ENCODE results near the gene MLLT10.
"Not testable (repeated sequence)": the region's sequence is repeated elsewhere in the genome, so short reads cannot be mapped to it uniquely, and the experiment has no call there.

MLLT10 gene

DNA sequence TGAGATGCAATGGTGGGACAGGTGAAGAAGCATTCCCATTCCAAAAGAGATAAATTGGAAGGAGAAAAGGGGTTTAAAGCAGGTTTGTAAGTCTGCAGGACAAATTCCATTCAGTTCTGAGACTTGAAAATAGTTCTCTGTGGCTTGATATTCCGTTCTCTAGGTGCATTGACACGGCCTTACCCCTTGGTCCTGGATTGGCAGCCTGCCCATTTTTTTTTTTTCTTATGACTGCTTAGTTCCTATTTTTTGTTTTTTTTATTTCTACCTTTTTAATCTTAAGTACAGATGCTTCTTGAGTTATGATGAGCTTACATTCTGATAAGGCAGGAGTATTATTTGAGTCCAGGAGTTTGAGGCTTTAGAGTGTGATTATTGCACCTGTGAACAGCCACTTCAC is 70.6 kb downstream of the MLLT10 start:
- DNase-seq = no peak
- in situ Hi-C loops (cut with HindIII; ENCODE audit: low pct_ligation_motif_present, low pct_unique_long_range_greater_than_20kb, low sequenced_read_pairs) = no loop called here

DNA sequence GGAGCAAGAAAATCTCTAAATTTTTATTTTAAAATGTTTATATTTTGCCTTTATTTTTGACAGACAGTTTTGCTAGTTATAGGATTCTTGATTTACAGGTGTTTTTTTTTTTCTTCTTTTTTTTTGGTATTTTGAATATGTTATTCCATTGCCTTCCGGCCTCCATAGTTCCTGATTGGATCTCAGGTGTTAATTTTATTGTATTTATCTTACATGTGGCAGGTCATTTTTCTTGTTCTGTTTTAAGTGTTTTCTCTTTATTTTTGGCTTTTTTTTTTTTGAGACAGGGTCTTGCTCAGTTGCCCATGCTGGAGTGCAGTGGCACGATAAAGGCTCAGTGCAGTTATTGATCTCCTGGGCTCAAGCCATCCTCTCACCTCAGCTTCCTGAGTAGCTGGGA is 73.9 kb downstream of the MLLT10 start:
- in situ Hi-C loops (cut with HindIII; ENCODE audit: low pct_ligation_motif_present, low pct_unique_long_range_greater_than_20kb, low sequenced_read_pairs) = no loop called here
- DNase-seq = no peak

DNA sequence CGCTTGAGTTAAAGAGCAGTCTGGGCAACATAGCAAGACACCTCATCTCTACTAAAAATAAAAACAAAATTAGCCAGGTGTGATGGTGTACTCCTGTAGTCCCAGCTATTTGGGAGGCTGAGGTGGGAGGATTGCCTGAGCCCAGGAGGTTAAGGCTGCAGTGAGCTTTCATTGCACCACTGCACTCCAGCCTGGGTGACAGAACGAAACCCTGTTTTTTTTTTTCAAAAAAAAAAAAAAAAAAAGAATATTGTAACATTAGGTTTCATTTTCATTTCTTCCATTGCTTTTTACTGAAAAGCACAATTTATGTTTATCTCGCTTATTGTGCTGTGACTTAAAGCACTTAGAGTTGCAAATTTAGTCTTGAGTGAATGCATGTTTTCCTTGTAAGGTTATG is 80.0 kb downstream of the MLLT10 start:
- in situ Hi-C loops (cut with HindIII; ENCODE audit: low pct_ligation_motif_present, low pct_unique_long_range_greater_than_20kb, low sequenced_read_pairs) = no loop called here
- DNase-seq = no peak

DNA sequence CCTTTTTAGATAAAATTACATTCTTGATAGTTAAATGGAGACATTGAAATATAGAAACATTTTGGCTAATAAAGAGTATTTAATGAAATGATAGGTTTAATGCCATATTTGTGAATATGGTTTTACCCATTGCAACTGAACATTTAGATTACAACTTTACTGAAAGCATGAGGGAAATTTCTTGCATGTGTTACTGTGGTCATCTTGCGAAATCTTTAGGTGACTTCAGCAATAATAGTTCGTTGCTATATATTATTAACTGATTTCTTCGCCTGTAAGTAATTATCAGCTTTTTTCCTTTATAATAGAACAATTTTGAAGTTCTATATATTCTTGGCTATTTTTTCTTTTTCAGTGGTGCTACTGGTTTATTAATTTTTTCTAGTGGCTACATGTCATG is 83.2 kb downstream of the MLLT10 start:
- DNase-seq = no peak
- in situ Hi-C loops (cut with HindIII; ENCODE audit: low pct_ligation_motif_present, low pct_unique_long_range_greater_than_20kb, low sequenced_read_pairs) = no loop called here

DNA sequence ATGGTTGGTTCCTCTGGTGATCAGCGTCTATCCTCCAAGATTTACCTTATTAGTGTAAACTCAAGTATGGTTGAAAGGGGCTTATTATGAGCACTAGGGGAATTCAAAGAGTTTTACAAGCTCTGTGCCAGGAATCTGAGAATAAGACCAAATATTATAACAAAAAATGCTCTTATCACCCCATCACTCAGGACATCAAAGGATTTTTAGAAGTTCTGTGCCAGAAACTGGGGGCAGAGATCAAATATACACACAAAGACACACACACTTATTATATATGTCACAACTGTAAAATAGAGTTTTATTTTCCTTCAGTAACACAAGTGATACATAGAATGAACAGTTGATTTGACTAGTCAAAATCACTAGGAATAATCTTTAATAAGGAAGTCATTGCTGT is 89.3 kb downstream of the MLLT10 start:
- DNase-seq = no peak
- in situ Hi-C loops (cut with HindIII; ENCODE audit: low pct_ligation_motif_present, low pct_unique_long_range_greater_than_20kb, low sequenced_read_pairs) = no loop called here

DNA sequence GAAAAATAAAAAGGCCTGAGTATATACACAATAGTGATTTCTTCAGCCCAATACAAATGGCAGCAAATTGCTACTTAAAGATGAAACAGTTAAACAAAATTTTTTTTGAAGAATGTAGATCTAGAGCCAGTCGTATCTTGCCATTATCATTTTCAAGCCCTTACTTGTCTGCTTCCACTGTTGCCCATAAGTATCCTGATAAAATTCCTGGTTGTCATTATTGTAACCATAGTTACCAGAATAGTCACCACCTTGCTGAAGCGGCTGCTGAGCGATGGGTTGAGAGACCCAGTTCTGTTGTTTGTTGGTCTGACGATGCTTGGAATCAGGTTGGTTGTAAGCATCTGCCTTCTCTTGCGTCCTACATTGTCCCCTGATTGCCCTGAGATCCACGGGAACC is 90.4 kb downstream of the MLLT10 start:
- in situ Hi-C loops (cut with HindIII; ENCODE audit: low pct_ligation_motif_present, low pct_unique_long_range_greater_than_20kb, low sequenced_read_pairs); DNase-seq: not testable (repeated sequence)

DNA sequence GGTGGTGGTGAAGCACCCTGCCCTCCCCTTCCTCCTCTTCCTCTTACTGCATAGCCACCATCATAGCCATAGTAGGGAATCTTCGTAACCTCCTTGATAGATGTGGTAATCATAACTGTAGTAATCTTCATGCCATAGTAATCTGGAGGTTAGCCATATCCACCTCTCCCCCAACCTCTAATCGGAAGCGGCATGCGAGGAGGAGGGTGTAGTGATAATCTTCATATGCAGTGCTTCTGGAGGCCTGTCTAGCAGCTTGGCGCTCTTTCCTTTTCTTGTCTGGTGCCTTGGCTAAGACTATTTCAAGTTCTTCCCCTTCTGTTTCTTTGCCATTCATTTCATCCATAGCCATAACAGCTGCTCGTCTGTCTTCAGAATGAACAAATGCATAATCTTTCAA is 90.9 kb downstream of the MLLT10 start:
- no peak for DNase-seq
- in situ Hi-C loops (cut with HindIII; ENCODE audit: low pct_ligation_motif_present, low pct_unique_long_range_greater_than_20kb, low sequenced_read_pairs) = no loop called here

DNA sequence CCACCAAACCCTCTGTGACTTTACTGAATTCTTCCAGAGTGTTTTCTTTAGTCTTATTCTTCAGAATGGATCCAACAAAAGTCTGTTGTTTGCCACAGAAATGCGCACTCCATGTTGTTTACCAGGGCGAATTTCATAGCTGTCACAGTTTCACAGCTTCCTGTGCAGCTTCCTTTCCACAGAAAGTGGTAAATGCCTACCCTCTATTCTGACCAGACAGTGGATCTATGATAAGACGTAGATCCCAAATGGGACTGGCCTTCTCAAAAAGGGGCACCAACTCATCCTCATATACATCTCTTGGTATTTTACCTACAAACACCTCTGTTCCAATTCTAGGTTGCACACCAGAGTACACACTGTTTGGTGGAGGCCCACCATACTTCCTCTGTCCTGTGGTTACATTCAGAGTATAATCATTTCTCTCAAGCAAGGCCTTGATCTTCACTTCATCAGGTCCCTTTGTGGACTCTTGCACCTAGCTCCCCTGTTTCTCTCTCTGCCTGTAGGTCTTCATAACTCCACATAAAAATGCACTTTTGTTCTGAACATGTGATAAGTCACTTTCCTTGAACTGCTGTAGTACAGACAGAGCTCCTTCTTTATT is 91.7 kb downstream of the MLLT10 start:
- in situ Hi-C loops (cut with HindIII; ENCODE audit: low pct_ligation_motif_present, low pct_unique_long_range_greater_than_20kb, low sequenced_read_pairs) = no loop called here
- DNase-seq = no peak

DNA sequence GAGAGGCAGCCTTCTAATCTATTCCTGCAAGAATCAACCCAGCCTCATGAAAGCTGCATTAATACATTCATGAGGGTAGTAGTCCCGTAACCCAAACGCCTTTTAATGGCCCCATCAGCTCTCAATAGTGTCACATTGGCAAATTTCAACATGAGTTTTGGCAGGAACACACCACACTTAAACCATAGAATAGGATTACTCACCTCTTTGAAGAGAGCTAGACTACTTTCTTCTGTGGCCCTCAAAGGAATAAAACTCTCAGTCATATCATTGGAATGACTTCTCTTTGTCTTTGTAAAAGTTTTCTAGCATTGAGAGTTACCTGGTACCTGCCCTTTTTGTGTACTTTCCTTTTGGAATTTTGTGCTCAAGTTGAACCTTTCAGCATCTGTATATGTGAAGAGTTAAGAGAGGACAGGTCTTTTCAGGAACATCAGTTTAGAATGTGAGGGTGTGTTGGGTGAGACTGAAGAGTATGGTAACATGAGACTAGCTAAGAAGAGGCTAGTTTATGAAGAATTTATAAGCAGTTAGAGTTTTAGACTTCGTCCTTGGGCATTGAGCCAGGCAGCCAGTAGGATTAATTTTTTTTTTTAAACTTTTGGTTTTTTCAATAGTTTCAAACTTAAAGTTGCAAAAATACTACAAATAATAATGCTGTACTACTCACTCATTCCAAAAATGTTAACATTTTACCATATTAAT is 92.6 kb downstream of the MLLT10 start:
- no peak for DNase-seq
- in situ Hi-C loops (cut with HindIII; ENCODE audit: low pct_ligation_motif_present, low pct_unique_long_range_greater_than_20kb, low sequenced_read_pairs) = no loop called here

DNA sequence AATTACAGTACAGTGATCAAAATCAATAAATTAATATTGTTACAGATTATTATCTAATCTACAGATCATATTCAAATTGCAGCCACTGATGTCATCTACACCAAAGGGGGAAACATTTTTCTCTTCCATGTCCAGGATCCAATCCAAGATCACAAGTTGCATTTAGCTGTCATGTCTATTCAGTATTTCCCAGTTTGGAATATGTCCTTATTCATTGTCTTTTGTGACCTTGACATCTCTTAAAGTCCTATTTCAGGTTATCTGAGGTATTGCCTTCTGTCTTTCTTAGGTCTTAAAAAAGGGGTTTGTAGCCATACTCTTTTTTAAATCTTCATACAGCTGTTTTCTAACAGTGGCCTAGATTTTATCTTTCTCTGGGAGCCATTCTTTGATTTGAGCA is 93.3 kb downstream of the MLLT10 start:
- in situ Hi-C loops (cut with HindIII; ENCODE audit: low pct_ligation_motif_present, low pct_unique_long_range_greater_than_20kb, low sequenced_read_pairs) = no loop called here
- no peak for DNase-seq

DNA sequence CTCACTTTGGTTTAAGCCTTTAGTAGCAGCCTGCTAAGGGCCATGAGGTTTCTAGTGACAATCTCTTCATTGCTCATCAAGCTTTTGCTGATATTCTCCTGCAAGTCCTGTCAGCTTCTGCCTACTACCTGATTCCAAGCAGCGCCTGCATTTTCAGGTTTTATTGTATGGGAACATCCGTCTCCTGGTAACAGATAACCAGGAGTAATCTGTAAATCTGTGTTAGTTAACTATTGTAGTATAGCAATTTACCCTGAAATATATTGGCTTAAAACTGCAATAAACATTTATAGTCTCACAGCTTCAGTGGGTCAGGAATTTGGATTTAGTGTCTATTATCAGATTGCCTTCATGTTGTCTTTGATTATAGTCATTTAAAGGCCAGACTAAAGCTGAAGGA is 94.0 kb downstream of the MLLT10 start:
- in situ Hi-C loops (cut with HindIII; ENCODE audit: low pct_ligation_motif_present, low pct_unique_long_range_greater_than_20kb, low sequenced_read_pairs) = no loop called here
- no peak for DNase-seq

DNA sequence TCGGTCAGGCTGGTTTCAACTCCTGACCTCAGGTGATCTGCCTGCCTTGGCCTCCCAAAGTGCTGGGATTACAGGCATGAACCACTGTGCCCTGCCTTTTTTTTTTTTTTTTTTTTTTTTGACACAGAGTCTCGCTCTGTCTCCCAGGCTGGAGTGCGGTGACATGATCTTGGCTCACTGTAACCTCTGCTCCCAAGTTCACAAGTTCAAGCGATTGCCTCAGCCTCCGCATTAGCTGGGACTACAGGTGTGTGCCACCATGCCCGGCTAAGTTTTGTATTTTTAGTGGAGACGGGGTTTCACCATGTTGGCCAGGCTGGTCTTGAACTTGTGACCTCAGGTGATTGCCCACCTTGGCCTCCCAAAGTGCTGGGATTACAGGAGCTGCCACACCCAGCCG is 94.6 kb downstream of the MLLT10 start:
- in situ Hi-C loops (cut with HindIII; ENCODE audit: low pct_ligation_motif_present, low pct_unique_long_range_greater_than_20kb, low sequenced_read_pairs); DNase-seq: not testable (repeated sequence)

DNA sequence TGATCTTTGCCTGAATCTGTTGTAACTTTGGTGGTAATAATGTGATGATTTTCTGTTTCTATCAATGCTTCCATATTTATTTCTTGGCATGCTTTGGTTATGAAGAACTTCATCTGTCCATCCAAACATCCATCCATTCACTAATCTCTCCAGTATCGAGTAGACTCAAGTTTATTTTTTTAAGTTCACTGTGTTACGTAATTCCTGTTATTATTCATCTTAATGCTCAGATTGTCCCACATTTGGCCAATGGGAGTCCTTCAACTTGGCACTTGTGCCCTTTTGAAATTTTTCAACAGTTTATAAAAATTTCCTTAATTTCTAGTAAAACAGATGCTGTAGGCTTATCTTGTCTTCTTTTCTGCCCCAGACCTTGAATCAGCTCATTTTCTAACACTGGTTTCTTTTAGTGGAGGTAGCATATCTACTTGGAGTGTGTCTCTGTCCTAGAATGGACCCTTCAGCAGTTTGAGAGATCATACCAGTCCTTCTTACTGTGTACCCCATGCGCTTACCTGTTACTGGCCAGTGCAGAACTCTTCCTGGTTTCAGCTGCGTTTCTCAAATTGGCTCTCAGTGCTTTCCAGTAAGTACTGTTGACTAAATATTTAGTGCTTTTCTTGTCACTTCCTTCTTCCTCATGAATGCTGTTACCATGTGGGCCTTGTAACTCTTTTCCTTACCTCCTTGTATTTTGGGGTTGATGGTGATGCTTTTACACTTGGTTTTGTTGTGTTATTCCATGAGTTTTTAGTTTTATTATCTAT is 100.8 kb downstream of the MLLT10 start:
- in situ Hi-C loops (cut with HindIII; ENCODE audit: low pct_ligation_motif_present, low pct_unique_long_range_greater_than_20kb, low sequenced_read_pairs) = no loop called here
- DNase-seq = no peak

DNA sequence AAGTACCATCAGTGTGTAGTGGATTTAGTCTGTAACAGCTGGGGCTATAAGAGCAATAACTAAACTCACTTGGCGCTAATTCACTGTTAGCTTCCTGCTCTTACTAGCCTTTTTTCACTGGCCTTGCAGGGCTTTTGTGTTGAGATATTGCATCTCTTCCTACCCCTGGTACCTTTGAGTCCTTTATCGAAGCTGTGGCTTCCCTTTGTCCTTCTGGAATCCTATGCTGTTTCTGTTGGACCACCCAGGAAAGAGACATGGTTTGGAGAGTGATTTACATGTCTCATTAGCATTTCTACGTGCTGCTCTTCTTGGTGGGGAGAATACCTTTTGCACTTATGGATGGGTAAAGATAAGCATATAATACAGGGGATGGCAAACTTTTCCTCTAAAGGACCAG is 103.8 kb downstream of the MLLT10 start:
- in situ Hi-C loops (cut with HindIII; ENCODE audit: low pct_ligation_motif_present, low pct_unique_long_range_greater_than_20kb, low sequenced_read_pairs) = no loop called here
- DNase-seq = no peak

DNA sequence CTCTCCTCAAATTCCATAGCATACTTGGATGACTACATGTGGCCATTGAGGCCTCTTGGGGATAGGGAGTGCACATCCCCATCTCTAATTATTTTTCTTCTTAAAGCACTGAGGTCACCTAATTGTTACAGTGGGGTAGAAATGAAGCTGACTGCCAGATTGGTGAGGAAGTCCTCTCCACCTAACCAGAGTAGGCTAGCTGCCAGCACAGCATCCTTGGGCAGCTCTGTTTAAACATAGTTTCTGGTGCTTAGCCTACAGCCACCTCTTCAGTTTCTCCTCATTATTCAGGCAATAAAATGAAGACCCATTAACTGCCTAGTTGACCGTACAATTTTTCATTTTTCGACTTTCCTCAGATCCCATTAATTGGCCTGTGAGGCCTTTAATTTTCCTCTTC is 104.6 kb downstream of the MLLT10 start:
- no peak for DNase-seq
- in situ Hi-C loops (cut with HindIII; ENCODE audit: low pct_ligation_motif_present, low pct_unique_long_range_greater_than_20kb, low sequenced_read_pairs) = no loop called here

DNA sequence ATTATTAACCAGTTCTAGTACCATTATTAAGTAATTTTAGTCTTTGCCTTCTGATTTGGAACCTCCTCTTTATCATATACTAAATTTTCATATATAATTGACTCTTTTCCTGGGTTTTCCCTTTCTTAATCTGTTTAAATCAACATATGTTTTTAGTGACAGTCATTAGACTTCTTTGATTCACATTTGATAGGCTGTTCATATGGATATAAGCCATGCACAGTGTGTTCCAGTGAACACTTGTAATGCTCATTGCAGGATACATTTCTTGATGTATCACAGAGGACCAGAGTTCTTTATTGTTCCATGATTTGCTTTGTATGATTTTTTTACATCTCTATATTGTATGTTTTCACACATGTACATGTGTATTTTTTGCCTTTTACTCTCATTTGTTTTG is 114.0 kb downstream of the MLLT10 start:
- in situ Hi-C loops (cut with HindIII; ENCODE audit: low pct_ligation_motif_present, low pct_unique_long_range_greater_than_20kb, low sequenced_read_pairs) = no loop called here
- no peak for DNase-seq

DNA sequence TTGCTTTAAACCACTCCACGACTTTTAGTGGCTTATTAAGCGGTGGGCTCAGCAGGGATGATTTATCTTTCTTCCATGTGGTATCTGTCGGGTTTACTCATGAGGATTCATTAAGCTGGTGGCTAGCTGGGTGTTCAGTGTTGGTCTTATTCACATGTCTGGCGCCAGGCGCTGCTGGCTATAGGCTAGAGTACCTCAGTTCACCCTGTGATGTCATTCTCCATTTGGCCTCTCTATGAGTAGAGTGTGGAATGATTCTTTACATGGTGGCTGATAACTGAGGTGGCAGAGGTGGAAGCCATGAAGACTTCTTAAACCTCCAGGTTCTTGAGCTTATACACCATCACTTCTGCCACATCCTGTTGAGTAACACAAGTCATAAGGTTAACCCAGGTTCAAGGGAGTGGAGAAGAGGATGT is 115.4 kb downstream of the MLLT10 start:
- in situ Hi-C loops (cut with HindIII; ENCODE audit: low pct_ligation_motif_present, low pct_unique_long_range_greater_than_20kb, low sequenced_read_pairs) = no loop called here
- no peak for DNase-seq

DNA sequence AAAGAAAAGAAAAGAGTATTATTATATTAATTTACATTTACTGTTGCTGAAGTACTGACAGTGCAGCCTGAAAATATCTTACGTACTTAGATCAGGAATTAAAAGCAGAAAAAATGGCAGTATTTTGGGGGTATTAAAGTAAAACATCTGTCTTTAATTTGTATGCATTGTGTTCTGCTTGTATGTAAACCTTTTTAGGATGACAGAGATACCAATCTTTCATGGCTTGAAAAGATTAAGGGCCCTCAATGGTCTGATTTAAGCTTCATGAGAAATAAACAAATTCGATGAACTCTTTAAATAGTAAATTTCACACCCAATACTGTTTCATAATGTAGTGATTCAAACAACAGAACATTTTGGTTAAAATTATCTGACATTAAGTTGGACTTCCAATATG is 116.3 kb downstream of the MLLT10 start:
- DNase-seq = no peak
- in situ Hi-C loops (cut with HindIII; ENCODE audit: low pct_ligation_motif_present, low pct_unique_long_range_greater_than_20kb, low sequenced_read_pairs) = no loop called here

DNA sequence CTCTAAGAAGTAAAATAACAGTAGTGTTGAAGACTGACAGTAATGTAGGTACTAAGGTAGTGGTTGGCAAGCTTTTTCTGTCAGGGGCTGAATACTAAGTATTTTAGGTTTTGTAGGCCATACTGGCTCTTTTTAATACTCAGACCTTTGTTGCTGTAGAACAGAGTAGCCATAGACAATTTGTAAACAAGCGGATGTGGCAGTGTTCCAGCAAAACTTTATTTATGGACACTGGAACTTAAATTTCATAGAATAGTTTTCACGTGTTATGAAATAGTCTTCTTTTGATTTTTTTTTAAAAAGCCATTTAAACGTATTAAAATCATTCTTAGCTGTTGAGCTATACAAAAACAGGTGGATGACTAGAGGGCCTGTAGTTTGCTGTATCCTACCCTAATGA is 121.2 kb downstream of the MLLT10 start:
- DNase-seq = no peak
- in situ Hi-C loops (cut with HindIII; ENCODE audit: low pct_ligation_motif_present, low pct_unique_long_range_greater_than_20kb, low sequenced_read_pairs) = no loop called here

DNA sequence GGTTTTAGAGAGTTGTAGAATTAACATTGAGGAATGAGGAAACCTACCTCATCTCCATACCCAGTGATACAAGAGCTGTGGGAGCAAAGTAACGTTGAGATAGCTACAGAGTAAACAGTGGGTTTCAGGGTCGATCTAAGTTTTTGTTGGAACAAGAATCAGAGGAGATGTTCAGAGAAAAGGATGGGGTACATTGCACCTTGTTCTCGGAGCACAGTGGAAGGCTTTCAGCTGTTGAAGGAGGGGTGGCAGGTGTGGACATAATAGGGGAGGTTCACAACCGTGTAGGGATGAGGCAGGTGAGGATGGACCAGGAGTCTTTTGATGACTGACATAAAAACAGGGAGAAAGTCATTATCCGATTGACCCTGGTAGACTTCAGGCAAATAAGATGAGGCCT is 121.7 kb downstream of the MLLT10 start:
- in situ Hi-C loops (cut with HindIII; ENCODE audit: low pct_ligation_motif_present, low pct_unique_long_range_greater_than_20kb, low sequenced_read_pairs) = no loop called here

More for the DNA sequence above, 121.7 kb downstream of the MLLT10 start:
- DNase-seq = no peak

Data from ACHN (cell line).